ENCODE measurements around the gene FLRT2.

The FLRT2 gene

DNA sequence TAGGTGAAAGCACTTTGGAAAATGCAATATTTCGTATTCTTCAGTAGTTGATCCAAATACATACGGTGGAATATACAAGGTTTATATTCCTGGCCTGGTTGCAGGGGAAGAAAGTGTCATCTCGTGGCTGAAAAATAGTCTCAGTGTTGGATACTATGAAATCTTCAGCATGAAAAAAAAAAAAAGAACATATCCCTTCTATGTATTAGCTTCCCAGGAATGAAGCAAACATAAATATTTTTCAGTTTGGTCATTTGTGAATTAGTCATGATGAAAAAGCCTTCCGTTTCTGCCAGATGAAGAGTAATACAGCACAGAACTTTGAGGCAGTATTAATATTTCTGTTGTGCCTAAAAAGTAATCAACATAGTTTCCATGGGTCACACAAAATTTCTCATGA, 36.7 kb downstream of the FLRT2 start:
- DNase-seq: no peak

GRCh38 chr14:85572011-85572410, 42.1 kb downstream of the FLRT2 start:
- DNase-seq: no peak

DNA sequence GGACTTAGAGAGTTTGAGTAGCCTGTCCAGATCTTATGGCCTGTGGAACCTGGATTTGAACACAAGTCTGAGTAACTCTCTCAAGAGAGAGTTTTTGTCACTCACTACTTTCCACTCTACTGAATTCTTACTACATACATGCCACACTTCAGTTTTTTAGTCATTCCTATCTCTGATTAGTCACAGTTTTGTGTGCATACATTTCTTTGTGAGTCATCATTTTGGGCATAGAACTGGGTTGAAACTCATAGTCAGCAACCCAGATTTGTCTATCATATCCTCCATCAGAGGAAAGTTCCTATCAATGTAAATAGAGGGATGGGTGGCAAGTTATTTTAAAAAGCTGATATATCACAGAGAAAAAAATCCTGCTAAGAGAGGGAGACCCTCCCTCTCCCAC, 42.9 kb downstream of the FLRT2 start:
- DNase-seq: no peak

DNA sequence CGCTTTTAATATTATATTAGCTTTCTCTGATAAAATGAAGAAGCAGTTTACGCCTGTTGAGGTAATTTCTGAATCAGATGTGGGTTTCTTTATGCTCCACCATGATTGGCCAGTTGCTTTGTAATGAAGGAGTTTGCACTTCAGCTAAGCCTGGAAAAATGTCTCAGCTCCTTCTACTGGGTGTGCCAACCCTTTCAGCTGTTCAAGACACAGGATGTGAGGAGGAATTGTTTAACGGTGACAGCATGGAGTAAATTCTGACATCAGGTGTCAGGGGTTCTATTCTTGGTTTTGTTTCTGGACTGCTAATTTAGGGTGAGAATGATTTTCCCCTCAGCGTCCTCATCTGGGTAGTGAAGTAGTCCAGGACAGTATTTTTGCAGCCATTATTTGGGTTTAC, 43.5 kb downstream of the FLRT2 start:
- no peak for DNase-seq

DNA sequence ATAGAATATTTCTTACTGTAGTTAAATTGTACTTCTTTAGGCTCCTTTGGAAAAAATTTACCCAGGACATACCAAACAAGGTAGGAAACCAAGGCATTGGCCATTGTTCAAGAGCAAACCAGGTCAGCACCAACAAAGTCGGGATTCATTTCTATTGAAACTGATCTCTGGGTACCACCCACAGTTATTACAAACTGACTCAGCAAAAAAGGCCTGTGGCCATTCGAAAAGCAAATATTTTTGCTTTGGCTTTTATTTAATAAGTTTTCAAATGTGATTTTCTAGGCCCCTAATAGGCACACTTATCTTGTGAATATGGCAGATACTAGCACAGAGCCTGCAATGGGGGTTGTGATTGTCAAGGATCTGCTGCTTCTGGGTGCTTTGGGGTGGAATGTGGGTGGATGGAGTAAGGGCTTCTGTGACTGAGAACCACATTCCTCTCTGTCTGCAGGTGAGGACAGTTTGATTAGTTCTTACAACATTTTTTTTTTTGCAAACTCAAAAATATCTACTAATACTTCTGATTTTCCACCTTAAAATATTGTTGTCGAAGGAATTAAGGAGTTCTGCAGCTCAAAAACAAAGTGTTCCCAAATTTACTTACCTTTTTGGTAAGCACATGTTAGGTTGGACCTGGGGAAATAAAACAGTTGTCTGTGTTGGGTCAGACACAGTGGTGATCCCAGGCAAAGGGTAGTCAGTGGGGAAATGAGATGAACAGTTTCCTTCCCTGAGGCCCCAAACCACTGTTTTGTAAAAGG, 45.1 kb downstream of the FLRT2 start:
- DNase-seq: no peak

GRCh38 chr14:85575617-85575898, 45.6 kb downstream of the FLRT2 start:
- DNase-seq: no peak

- no peak for DNase-seq
Measured at GRCh38 chr14:85576218-85576617, 46.3 kb downstream of the FLRT2 start.

GRCh38 chr14:85576848-85577542, 47.1 kb downstream of the FLRT2 start:
- no peak for DNase-seq

- DNase-seq: no peak
Measured at GRCh38 chr14:85577543-85578114, 47.7 kb downstream of the FLRT2 start.

DNA sequence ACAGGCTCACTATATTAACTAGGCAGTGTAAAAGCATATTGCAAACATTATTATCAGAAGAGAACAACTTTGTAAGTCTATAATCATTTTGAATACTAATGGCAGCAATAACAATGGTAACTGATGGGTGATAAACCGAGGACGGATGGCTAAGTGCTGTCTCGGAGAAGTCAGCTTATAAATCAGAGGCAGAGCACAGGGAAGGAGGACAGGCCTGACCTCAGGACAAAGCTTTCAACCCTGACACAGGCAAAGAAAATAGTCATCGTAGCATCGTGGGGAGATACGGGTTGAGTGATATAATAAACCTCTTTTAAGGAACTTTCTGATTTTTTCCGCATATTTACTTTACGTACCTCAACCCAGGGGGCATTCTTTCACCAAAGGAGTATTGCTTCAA, 48.4 kb downstream of the FLRT2 start:
- DNase-seq: no peak

GRCh38 chr14:85578930-85579329, 49.0 kb downstream of the FLRT2 start:
- DNase-seq: no peak

GRCh38 chr14:85579942-85580341, 50.0 kb downstream of the FLRT2 start:
- DNase-seq: no peak

DNA sequence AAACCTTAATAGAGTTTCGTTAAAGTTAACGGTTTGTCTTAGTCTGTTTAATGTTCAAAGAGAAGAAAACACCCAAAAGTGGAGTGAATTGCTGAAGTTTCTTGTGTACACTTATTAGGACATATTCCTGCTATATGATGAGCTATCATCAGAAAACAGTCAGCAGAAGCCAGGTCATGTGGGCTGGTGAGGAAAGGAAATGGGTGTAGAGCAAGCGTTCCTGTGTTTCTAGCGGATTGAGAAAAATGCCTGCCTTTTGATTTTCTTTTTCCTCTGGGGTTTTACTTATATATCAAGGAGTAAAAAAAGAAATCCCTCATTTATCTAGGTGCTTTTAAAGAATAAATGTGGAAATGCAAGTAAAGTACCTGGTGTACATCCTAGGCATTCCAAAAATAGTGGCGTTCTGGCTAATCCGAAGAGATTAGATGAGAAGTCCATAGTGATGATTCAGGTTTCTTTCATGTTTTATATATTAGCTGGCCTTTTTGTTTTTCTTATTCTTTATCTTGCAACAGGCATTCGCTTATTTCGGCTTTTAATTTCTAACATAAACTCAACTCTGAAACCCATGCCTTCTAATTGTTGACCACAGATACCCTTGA, 50.7 kb downstream of the FLRT2 start:
- DNase-seq: no peak

DNA sequence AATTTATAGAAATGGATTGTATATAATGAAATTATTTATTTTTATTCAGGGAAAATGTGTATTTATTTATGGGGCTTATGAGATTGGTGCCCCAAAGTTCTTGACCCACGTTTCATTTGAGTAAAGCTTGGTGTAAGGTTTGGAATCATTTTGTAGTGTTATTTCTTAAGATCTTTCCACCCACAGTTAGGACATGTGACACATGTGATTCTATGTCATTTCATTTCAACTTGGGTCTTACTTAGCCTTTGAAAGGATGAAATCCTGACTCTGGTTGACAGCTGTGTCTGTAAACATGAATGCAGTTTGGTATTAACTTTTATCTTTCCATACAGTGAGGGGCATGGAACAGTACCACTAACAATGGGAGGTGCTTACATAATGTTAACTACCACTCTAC, 51.7 kb downstream of the FLRT2 start:
- DNase-seq: no peak

- DNase-seq: no peak
Measured at GRCh38 chr14:85583380-85583779, 53.4 kb downstream of the FLRT2 start.

DNA sequence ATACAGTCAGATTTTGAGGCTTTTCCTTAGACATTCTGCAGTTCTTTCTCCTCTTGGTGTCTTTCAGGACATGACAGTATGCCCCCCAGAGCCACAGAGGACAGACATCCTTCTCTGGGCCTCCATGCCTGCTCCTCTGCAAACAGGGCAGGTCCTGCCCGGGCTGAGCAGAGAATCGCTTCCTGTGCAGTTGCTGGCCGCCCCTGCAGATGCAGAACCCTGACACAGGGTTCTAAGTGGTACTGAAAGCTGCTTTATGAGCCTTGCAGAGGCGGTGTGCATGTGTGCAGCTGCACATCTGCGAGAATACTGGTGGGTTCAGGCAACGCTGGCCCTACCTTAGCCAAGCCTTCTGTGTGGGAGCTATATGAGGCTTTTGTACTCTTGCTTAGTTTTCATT, 54.5 kb downstream of the FLRT2 start:
- no peak for DNase-seq

GRCh38 chr14:85587151-85587711, 57.3 kb downstream of the FLRT2 start:
- no peak for DNase-seq

DNA sequence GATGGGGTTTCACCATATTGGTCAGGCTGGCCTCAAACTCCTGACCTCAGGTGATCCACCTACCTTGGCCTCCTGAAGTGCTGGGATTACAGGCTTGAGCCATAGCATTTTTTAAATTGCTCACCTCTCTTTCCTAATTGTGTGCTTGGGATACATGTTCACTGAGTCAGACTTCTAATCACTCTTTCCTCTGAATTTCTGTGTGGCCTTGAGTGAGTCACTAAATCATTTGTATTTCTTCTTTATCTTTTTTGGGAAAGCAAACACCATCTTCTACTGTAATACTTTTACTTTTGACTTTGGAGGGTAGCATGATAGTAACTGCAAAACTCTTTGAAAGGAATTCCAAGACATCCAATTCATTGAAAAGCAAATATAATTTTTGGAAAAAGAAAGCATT, 60.8 kb downstream of the FLRT2 start:
- DNase-seq: no peak

GRCh38 chr14:85594217-85594616, 64.3 kb downstream of the FLRT2 start:
- DNase-seq: no peak

- no peak for DNase-seq
Measured at GRCh38 chr14:85595981-85596380, 66.0 kb downstream of the FLRT2 start.

GRCh38 chr14:85596562-85596961, 66.6 kb downstream of the FLRT2 start:
- DNase-seq: no peak

DNA sequence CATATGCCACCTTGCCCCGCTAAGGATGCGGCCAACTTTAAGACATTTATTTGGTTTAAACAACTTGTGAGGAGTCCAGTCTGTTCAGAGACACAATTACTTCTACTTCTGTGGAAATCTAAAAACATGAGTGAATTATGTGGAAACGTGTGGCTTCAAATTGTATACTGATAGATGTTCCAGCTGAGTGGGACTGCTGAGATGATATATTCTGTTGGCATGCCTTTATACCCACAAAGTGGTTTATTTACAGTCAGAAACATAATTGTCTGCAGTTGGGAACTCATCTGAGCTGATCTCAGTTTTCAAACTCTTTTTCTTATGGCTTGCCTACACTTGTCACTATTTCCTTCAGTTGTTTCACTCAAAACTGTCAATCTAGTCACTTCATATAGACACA, 67.8 kb downstream of the FLRT2 start:
- DNase-seq: no peak

- DNase-seq: no peak
Measured at GRCh38 chr14:85599939-85600338, 70.0 kb downstream of the FLRT2 start.

GRCh38 chr14:85601246-85601645, 71.3 kb downstream of the FLRT2 start:
- no peak for DNase-seq

Data from NCI-H446 treated with DMSO at 0.1 percent for 48 hours (cell line).